K562 (cell line): ENCODE measurements around the gene UGT1A5. TPM values are rescaled to one million over a fixed set of nuclear protein-coding genes. Genes with fewer than 3 reads are reported as not detected.

Experiments used
- ARID1B ChIP-seq: fragments of 450-650 bp; IDR thresholded peaks from 2 replicates; pipeline ENCODE4 v1.6.1; 2016; ENCODE audit warnings: antibody characterized with exemption, mild to moderate bottlenecking, inconsistent platforms
- ARID2 ChIP-seq: fragments of 450-650 bp; IDR thresholded peaks from 2 replicates; pipeline ENCODE4 v1.6.1; 2017; ENCODE audit warnings: antibody characterized with exemption, mild to moderate bottlenecking
- BHLHE40 ChIP-seq: IDR thresholded peaks from 2 replicates; pipeline ENCODE4 v1.6.1; 2011; ENCODE audit warnings: low read length, improper control_type of control experiment
- DACH1 ChIP-seq: fragments of 450-650 bp; IDR thresholded peaks from 2 replicates; pipeline ENCODE4 v1.6.1; 2018; ENCODE audit not compliant: partially characterized antibody
- EP400 ChIP-seq: fragments of 450-650 bp; IDR thresholded peaks from 2 replicates; pipeline ENCODE4 v1.6.1; 2017; ENCODE audit warnings: antibody characterized with exemption, mild to moderate bottlenecking, moderate library complexity
- ERF ChIP-seq: fragments of 450-650 bp; formaldehyde crosslinking; IDR thresholded peaks from 2 replicates; pipeline ENCODE4 v1.4.0; 2020; ENCODE audit warnings: mild to moderate bottlenecking, mixed read lengths
- FOS ChIP-seq: IDR thresholded peaks from 3 replicates; pipeline ENCODE4 v1.6.1; 2011; ENCODE audit not compliant: insufficient read length; ENCODE audit errors: extremely low read depth
- HDAC2 ChIP-seq: fragments of 450-650 bp; IDR thresholded peaks from 2 replicates; pipeline ENCODE4 v1.6.1; 2016; ENCODE audit warnings: mild to moderate bottlenecking
- HDAC8 ChIP-seq: fragments of 450-650 bp; IDR thresholded peaks from 2 replicates; pipeline ENCODE4 v1.6.1; 2016; ENCODE audit warnings: mild to moderate bottlenecking, missing genetic modification characterization, moderate library complexity, missing compliant biosample characterization
- HLTF ChIP-seq: fragments of 450-650 bp; IDR thresholded peaks from 2 replicates; pipeline ENCODE4 v1.6.1; 2016
- MTA1 ChIP-seq: fragments of 450-650 bp; IDR thresholded peaks from 2 replicates; pipeline ENCODE4 v1.6.1; 2017; ENCODE audit warnings: borderline replicate concordance
- MTA3 ChIP-seq: fragments of 450-650 bp; formaldehyde crosslinking; IDR thresholded peaks from 2 replicates; pipeline ENCODE4 v1.6.1; 2017; ENCODE audit warnings: mild to moderate bottlenecking, borderline replicate concordance
- NCOA1 ChIP-seq: fragments of 450-650 bp; IDR thresholded peaks from 2 replicates; pipeline ENCODE4 v1.6.1; 2016; ENCODE audit warnings: low read depth
- NFE2 ChIP-seq: IDR thresholded peaks from 2 replicates; pipeline ENCODE4 v1.6.1; 2014; ENCODE audit warnings: antibody characterized with exemption, low read depth
- NFIC ChIP-seq: fragments of 450-650 bp; IDR thresholded peaks from 2 replicates; pipeline ENCODE4 v1.6.1; 2017; ENCODE audit warnings: mild to moderate bottlenecking, inconsistent platforms
- OTX1 ChIP-seq: fragments of 450-650 bp; formaldehyde crosslinking; IDR thresholded peaks from 2 replicates; pipeline ENCODE4 v1.4.0; 2022; ENCODE audit warnings: mild to moderate bottlenecking
- PCBP2 ChIP-seq: fragments of 200-400 bp; formaldehyde crosslinking; IDR thresholded peaks from 2 replicates; pipeline ENCODE4 v1.6.1; 2018; ENCODE audit warnings: low read length, low read depth, mild to moderate bottlenecking, moderate library complexity; ENCODE audit not compliant: poor library complexity, severe bottlenecking
- RBM39 ChIP-seq: fragments of 200-400 bp; formaldehyde crosslinking; optimal IDR thresholded peaks from 2 replicates; pipeline ENCODE3; 2018; ENCODE audit warnings: low read depth, low read length
- SMARCE1 ChIP-seq: fragments of 450-650 bp; IDR thresholded peaks from 2 replicates; pipeline ENCODE4 v1.7.1; 2016; ENCODE audit warnings: mild to moderate bottlenecking
- TBP ChIP-seq: optimal IDR thresholded peaks from 2 replicates; pipeline ENCODE3; 2011; ENCODE audit warnings: low read depth, low read length, improper control_type of control experiment
- TCF15 ChIP-seq: fragments of 250-450 bp; sonication (Bioruptor Pico); IDR thresholded peaks from 2 replicates; pipeline ENCODE4 v1.8.0; 2022; ENCODE audit warnings: moderate library complexity, mild to moderate bottlenecking, inconsistent platforms
- TEAD4 ChIP-seq, 2 experiments: sonication (generic) in 1 of 2; formaldehyde crosslinking in 1 of 2; IDR thresholded peaks; 2 replicates each; pipeline versions ENCODE4 v1.6.1 to v1.8.0; 2012 to 2022; ENCODE audit warnings: borderline replicate concordance in 1 of 2, inconsistent platforms in 1 of 2, low read length in 1 of 2, mild to moderate bottlenecking in 1 of 2, missing genetic modification reagents in 1 of 2
- ZBTB8A ChIP-seq: fragments of 450-650 bp; IDR thresholded peaks from 2 replicates; pipeline ENCODE4 v1.6.1; 2018; ENCODE audit warnings: mild to moderate bottlenecking, moderate library complexity; ENCODE audit not compliant: partially characterized antibody
- ZNF41 ChIP-seq: fragments of 250-450 bp; sonication (Bioruptor Pico); conservative IDR thresholded peaks from 2 replicates; pipeline ENCODE4 v1.4.0; 2020; ENCODE audit warnings: mild to moderate bottlenecking
- ZNF644 ChIP-seq: fragments of 200-800 bp; sonication (Bioruptor generic); IDR thresholded peaks from 2 replicates; pipeline ENCODE4 v1.6.1; 2016; ENCODE audit warnings: low read depth, missing genetic modification characterization, missing compliant biosample characterization
- ZNF764 ChIP-seq: fragments of 250-450 bp; sonication (Bioruptor Pico); IDR thresholded peaks from 2 replicates; pipeline ENCODE4 v1.4.0; 2020; ENCODE audit warnings: low read depth, mild to moderate bottlenecking, moderate library complexity
- polyA plus RNA-seq, 8 experiments: library from polyadenylated mRNA; depleted of rRNA in 4 of 8; stranded (reverse) in 5 of 8; unstranded in 3 of 8; fragments of >200 nt; fragmentation: Nextera tagmentation in 2 of 8; fragmentation: Illumina TruSeq in 1 of 8; extraction: Ambion mirVana in 2 of 8; extraction: Trizol in 1 of 8; gene quantifications; 2 replicates each; pipeline versions ENCODE4 v1.2.1 to v1.2.3, GENCODE V29; 2011 to 2014; ENCODE audit warnings: inconsistent platforms in 1 of 8, missing spikeins in 1 of 8
- total RNA-seq, 7 experiments: library from RNA; depleted of rRNA in 6 of 7; stranded (reverse); fragments of >200 nt in 6 of 7; fragmentation: Illumina TruSeq in 2 of 7; extraction: Trizol in 2 of 7; gene quantifications; 2 replicates each; pipeline versions ENCODE4 v1.2.1 to v1.2.3, GENCODE V29; 2011 to 2021; ENCODE audit warnings: low replicate concordance in 1 of 7
- TF ChIP-seq, protein P1 (sequence below): fragments of 250-450 bp; sonication (Bioruptor Pico); IDR thresholded peaks from 2 replicates; pipeline ENCODE4 v1.5.0; 2021
- TF ChIP-seq, protein P2 (sequence below): fragments of 450-650 bp; IDR thresholded peaks from 2 replicates; pipeline ENCODE4 v1.6.1; 2016; ENCODE audit warnings: mild to moderate bottlenecking

UGT1A5 gene
- total and polyA plus RNA-seq, 9 of the 15 experiments (the other 6 are each of a cell fraction or from before 2014, with no cell fraction given) = not detected

- TF ChIP-seq ARID1B (peak; percentile 82), TBP (no peak), FOS (no peak), NFIC (peak; percentile 29; the same call in 1 of the 2 replicates), MTA1 (peak; percentile 56; the same call in 1 of the 2 replicates), PCBP2 (no peak), DACH1 (peak; percentile 60), ZNF41 (CRISPR knock-in tag) (no peak), BHLHE40 (peak; percentile 59), TCF15 (CRISPR knock-in tag) (no peak), TEAD4 (IDR thresholded peaks at IDR 0.05; ENCODE audit: low read length) (peak; percentile 60; the same call in 1 of the 2 replicates), TEAD4 (CRISPR knock-in tag; IDR thresholded peaks at IDR 0.05; ENCODE audit: borderline replicate concordance) (no peak), MTA3 (0 out of 2 replicates have a peak, but pooled peaks have one; percentile 34), ERF (CRISPR knock-in tag) (no peak), OTX1 (CRISPR knock-in tag) (no peak), RBM39 (no peak), ZNF764 (no peak), HLTF (no peak), ZNF644 (tag) (0 out of 2 replicates have a peak, but pooled peaks have one; percentile 33), NFE2 (peak; percentile 91), ARID2 (no peak), NCOA1 (peak; percentile 52; the same call in 1 of the 2 replicates), SMARCE1 (peak; percentile 86; the same call in 1 of the 2 replicates), ZBTB8A (no peak), HDAC2 (peak; percentile 44; the same call in 1 of the 2 replicates), EP400 (peak; percentile 42; the same call in 1 of the 2 replicates), HDAC8 (no peak)
- TF ChIP-seq, protein P1, sequence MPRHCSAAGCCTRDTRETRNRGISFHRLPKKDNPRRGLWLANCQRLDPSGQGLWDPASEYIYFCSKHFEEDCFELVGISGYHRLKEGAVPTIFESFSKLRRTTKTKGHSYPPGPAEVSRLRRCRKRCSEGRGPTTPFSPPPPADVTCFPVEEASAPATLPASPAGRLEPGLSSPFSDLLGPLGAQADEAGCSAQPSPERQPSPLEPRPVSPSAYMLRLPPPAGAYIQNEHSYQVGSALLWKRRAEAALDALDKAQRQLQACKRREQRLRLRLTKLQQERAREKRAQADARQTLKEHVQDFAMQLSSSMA = no peak
- TF ChIP-seq, protein P2, sequence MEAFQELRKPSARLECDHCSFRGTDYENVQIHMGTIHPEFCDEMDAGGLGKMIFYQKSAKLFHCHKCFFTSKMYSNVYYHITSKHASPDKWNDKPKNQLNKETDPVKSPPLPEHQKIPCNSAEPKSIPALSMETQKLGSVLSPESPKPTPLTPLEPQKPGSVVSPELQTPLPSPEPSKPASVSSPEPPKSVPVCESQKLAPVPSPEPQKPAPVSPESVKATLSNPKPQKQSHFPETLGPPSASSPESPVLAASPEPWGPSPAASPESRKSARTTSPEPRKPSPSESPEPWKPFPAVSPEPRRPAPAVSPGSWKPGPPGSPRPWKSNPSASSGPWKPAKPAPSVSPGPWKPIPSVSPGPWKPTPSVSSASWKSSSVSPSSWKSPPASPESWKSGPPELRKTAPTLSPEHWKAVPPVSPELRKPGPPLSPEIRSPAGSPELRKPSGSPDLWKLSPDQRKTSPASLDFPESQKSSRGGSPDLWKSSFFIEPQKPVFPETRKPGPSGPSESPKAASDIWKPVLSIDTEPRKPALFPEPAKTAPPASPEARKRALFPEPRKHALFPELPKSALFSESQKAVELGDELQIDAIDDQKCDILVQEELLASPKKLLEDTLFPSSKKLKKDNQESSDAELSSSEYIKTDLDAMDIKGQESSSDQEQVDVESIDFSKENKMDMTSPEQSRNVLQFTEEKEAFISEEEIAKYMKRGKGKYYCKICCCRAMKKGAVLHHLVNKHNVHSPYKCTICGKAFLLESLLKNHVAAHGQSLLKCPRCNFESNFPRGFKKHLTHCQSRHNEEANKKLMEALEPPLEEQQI = peak; percentile 45; the same call in 1 of the 2 replicates
Observed at GRCh38 chr2:233700028-233700635, 12.6 kb upstream of the UGT1A5 start (continued).
